ENCODE results near the gene NRM. TPM values are rescaled to one million over a fixed set of nuclear protein-coding genes. Genes with fewer than 3 reads are reported as not detected.
A peak's percentile ranks its signal among the peaks of the same experiment; 100 is the strongest.

The NRM gene
- total and polyA plus RNA-seq, 2 experiments from 2014 or later, result 13.8 to 33.8 TPM

GRCh38 chr6:30703011-30703410, 12.2 kb upstream of the NRM start (continued):
- TF ChIP-seq, protein P1, sequence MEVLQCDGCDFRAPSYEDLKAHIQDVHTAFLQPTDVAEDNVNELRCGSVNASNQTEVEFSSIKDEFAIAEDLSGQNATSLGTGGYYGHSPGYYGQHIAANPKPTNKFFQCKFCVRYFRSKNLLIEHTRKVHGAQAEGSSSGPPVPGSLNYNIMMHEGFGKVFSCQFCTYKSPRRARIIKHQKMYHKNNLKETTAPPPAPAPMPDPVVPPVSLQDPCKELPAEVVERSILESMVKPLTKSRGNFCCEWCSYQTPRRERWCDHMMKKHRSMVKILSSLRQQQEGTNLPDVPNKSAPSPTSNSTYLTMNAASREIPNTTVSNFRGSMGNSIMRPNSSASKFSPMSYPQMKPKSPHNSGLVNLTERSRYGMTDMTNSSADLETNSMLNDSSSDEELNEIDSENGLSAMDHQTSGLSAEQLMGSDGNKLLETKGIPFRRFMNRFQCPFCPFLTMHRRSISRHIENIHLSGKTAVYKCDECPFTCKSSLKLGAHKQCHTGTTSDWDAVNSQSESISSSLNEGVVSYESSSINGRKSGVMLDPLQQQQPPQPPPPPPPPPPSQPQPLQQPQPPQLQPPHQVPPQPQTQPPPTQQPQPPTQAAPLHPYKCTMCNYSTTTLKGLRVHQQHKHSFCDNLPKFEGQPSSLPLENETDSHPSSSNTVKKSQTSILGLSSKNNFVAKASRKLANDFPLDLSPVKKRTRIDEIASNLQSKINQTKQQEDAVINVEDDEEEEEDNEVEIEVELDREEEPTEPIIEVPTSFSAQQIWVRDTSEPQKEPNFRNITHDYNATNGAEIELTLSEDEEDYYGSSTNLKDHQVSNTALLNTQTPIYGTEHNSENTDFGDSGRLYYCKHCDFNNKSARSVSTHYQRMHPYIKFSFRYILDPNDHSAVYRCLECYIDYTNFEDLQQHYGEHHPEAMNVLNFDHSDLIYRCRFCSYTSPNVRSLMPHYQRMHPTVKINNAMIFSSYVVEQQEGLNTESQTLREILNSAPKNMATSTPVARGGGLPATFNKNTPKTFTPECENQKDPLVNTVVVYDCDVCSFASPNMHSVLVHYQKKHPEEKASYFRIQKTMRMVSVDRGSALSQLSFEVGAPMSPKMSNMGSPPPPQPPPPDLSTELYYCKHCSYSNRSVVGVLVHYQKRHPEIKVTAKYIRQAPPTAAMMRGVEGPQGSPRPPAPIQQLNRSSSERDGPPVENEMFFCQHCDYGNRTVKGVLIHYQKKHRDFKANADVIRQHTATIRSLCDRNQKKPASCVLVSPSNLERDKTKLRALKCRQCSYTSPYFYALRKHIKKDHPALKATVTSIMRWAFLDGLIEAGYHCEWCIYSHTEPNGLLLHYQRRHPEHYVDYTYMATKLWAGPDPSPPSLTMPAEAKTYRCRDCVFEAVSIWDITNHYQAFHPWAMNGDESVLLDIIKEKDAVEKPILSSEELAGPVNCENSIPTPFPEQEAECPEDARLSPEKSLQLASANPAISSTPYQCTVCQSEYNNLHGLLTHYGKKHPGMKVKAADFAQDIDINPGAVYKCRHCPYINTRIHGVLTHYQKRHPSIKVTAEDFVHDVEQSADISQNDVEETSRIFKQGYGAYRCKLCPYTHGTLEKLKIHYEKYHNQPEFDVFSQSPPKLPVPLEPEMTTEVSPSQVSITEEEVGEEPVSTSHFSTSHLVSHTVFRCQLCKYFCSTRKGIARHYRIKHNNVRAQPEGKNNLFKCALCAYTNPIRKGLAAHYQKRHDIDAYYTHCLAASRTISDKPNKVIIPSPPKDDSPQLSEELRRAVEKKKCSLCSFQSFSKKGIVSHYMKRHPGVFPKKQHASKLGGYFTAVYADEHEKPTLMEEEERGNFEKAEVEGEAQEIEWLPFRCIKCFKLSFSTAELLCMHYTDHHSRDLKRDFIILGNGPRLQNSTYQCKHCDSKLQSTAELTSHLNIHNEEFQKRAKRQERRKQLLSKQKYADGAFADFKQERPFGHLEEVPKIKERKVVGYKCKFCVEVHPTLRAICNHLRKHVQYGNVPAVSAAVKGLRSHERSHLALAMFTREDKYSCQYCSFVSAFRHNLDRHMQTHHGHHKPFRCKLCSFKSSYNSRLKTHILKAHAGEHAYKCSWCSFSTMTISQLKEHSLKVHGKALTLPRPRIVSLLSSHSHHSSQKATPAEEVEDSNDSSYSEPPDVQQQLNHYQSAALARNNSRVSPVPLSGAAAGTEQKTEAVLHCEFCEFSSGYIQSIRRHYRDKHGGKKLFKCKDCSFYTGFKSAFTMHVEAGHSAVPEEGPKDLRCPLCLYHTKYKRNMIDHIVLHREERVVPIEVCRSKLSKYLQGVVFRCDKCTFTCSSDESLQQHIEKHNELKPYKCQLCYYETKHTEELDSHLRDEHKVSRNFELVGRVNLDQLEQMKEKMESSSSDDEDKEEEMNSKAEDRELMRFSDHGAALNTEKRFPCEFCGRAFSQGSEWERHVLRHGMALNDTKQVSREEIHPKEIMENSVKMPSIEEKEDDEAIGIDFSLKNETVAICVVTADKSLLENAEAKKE (CRISPR knock-in tag; IDR thresholded peaks at IDR 0.05), result no peak
- TF ChIP-seq POLR2AphosphoS5 (IDR thresholded peaks at IDR 0.05; ENCODE audit: low read depth) (no peak), ZNF114 (CRISPR knock-in tag; IDR thresholded peaks at IDR 0.05) (no peak)

DNA sequence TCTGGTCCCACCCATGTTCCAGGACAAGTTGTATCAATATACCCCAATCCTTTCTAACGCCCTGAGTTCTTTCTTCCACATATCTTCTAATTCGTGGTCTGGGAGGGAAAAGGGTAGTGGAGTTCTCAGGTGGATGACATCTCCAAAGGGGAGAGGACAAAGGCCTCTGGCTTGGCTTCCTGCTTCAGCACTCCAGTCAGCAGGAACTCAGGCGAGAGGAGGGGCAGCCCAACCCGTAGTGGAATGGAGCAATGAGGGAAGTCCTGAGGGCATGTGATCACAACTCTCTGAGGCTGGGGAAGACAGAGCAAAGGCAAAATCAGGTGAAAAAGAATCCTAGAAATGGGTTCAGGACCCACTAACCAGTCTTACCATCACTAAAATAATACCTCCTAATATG, 9.6 kb upstream of the NRM start:
- Histone ChIP-seq H3F3A (replicated peaks; ENCODE audit: low read depth) (0 out of 2 replicates have a peak, but pooled peaks cover 6% of the 10 kb centered on the region), H3K27ac (ENCODE audit: low read depth) (no peak overlapping the region), H3K4me1 (ENCODE audit: insufficient read depth) (no peaks in the 10 kb centered on the region), H3K36me3 (ENCODE audit: insufficient read depth) (peaks cover 18% of the 10 kb centered on the region), H3K9me2 (ENCODE audit: insufficient read depth) (no peaks in the 10 kb centered on the region), H3K4me2 (no peak overlapping the region), H3K4me3 (no peak overlapping the region), H2AFZ (no peak overlapping the region), H4K20me1 (replicated peaks; ENCODE audit: insufficient read depth) (no peaks in the 10 kb centered on the region; the same call in 1 of the 2 replicates), H3K79me2 (replicated peaks; ENCODE audit: insufficient read depth) (no peaks in the 10 kb centered on the region), H3K27me3 (ENCODE audit: insufficient read depth) (no peaks in the 10 kb centered on the region)
- peaks cover 45% of the 10 kb centered on the region for H3K36me3 Mint-ChIP-seq (ENCODE audit: low read depth)
- H3K4me1 Mint-ChIP-seq, result peaks cover 5% of the 10 kb centered on the region; the same call in 2 of the 3 replicates
- peaks cover 10% of the 10 kb centered on the region for H3K27me3 Mint-ChIP-seq (ENCODE audit: insufficient read depth, low read depth, poor library complexity)
- peak; percentile 32 for DNase-seq (ENCODE audit: low spot score)
- H3K27ac Mint-ChIP-seq, result peak overlapping the region; percentile 76
- ATAC-seq, result peak; percentile 73
- TF ChIP-seq EZH2 (IDR thresholded peaks at IDR 0.05; ENCODE audit: low read depth, unreplicated experiment), result no peak
- no peak for TF ChIP-seq STAT1 (IDR thresholded peaks at IDR 0.05; ENCODE audit: unreplicated experiment)
- no peak for TF ChIP-seq EZH2phosphoT487 (IDR thresholded peaks at IDR 0.05; ENCODE audit: unreplicated experiment)
- no peak for TF ChIP-seq POLR2AphosphoS5 (IDR thresholded peaks at IDR 0.05; ENCODE audit: low read depth)
- TF ChIP-seq CTCF (conservative IDR thresholded peaks at IDR 0.05; ENCODE audit: low read depth in 2 of 2), result no peak
- TF ChIP-seq, protein P2, sequence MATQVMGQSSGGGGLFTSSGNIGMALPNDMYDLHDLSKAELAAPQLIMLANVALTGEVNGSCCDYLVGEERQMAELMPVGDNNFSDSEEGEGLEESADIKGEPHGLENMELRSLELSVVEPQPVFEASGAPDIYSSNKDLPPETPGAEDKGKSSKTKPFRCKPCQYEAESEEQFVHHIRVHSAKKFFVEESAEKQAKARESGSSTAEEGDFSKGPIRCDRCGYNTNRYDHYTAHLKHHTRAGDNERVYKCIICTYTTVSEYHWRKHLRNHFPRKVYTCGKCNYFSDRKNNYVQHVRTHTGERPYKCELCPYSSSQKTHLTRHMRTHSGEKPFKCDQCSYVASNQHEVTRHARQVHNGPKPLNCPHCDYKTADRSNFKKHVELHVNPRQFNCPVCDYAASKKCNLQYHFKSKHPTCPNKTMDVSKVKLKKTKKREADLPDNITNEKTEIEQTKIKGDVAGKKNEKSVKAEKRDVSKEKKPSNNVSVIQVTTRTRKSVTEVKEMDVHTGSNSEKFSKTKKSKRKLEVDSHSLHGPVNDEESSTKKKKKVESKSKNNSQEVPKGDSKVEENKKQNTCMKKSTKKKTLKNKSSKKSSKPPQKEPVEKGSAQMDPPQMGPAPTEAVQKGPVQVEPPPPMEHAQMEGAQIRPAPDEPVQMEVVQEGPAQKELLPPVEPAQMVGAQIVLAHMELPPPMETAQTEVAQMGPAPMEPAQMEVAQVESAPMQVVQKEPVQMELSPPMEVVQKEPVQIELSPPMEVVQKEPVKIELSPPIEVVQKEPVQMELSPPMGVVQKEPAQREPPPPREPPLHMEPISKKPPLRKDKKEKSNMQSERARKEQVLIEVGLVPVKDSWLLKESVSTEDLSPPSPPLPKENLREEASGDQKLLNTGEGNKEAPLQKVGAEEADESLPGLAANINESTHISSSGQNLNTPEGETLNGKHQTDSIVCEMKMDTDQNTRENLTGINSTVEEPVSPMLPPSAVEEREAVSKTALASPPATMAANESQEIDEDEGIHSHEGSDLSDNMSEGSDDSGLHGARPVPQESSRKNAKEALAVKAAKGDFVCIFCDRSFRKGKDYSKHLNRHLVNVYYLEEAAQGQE (IDR thresholded peaks at IDR 0.05; ENCODE audit: unreplicated experiment), result no peak
- TF ChIP-seq ZNF331 (CRISPR knock-in tag; IDR thresholded peaks at IDR 0.05; ENCODE audit: low read depth), result no peak
- H3K9me3 Mint-ChIP-seq, result no peaks in the 10 kb centered on the region; the same call in 2 of the 3 replicates
- H3K4me3 Mint-ChIP-seq, result no peak overlapping the region; the same call in 2 of the 3 replicates
